NCI-H2171 (cell line): ENCODE data around the gene ZC3H4.
"Not testable (repeated sequence)": the region's sequence is repeated elsewhere in the genome, so short reads cannot be mapped to it uniquely, and the experiment has no call there.

Experiments used
- DNase-seq: peaks from one replicate; lab custom pipeline; 2025; lab: John Stamatoyannopoulos, UW

The ZC3H4 gene

GRCh38 chr19:47084879-47085439, 28.6 kb downstream of the ZC3H4 start:
- no peak for DNase-seq

GRCh38 chr19:47082493-47082892, 31.1 kb downstream of the ZC3H4 start:
- DNase-seq = no peak

- DNase-seq = no peak
These were observed 32.5 kb downstream of the ZC3H4 start for GRCh38 chr19:47081095-47081494.

GRCh38 chr19:47078351-47078750, 35.2 kb downstream of the ZC3H4 start:
- DNase-seq = not testable (repeated sequence)

- no peak for DNase-seq
These were observed 37.6 kb downstream of the ZC3H4 start for GRCh38 chr19:47075941-47076340.

- DNase-seq = no peak
These were observed 38.3 kb downstream of the ZC3H4 start for GRCh38 chr19:47075179-47075810.

- no peak for DNase-seq
These were observed 39.0 kb downstream of the ZC3H4 start for GRCh38 chr19:47074621-47075020.

GRCh38 chr19:47073574-47073973, 40.0 kb downstream of the ZC3H4 start:
- no peak for DNase-seq

- DNase-seq = no peak
These were observed 41.3 kb downstream of the ZC3H4 start for GRCh38 chr19:47072323-47072722.

- DNase-seq = no peak
These were observed 41.8 kb downstream of the ZC3H4 start for GRCh38 chr19:47071731-47072130.

- no peak for DNase-seq
These were observed 42.8 kb downstream of the ZC3H4 start for GRCh38 chr19:47070756-47071155.

GRCh38 chr19:47069795-47070194, 43.8 kb downstream of the ZC3H4 start:
- no peak for DNase-seq

GRCh38 chr19:47068876-47069406, 44.6 kb downstream of the ZC3H4 start:
- no peak for DNase-seq

GRCh38 chr19:47068246-47068645, 45.3 kb downstream of the ZC3H4 start:
- no peak for DNase-seq

GRCh38 chr19:47067215-47067847, 46.2 kb downstream of the ZC3H4 start:
- no peak for DNase-seq

GRCh38 chr19:47066376-47067214, 47.0 kb downstream of the ZC3H4 start:
- no peak for DNase-seq

- DNase-seq = no peak
These were observed 48.3 kb downstream of the ZC3H4 start for GRCh38 chr19:47065242-47065641.

GRCh38 chr19:47063874-47064273, 49.7 kb downstream of the ZC3H4 start:
- DNase-seq = no peak

GRCh38 chr19:47058621-47059022, 55.0 kb downstream of the ZC3H4 start:
- DNase-seq = no peak

- no peak for DNase-seq
These were observed 56.2 kb downstream of the ZC3H4 start for GRCh38 chr19:47057328-47057727.

- no peak for DNase-seq
These were observed 57.2 kb downstream of the ZC3H4 start for GRCh38 chr19:47056411-47056810.

GRCh38 chr19:47050562-47050961, 63.0 kb downstream of the ZC3H4 start:
- not testable (repeated sequence) for DNase-seq
